GM18498 (cell line): ENCODE measurements around the gene PREB.

Experiments used
- ATAC-seq: cut with Tn5 transposase; IDR thresholded peaks from one replicate; pipeline ENCODE4 v1.9.1; 2021; ENCODE audit warnings: mild to moderate bottlenecking, moderate library complexity; ENCODE audit not compliant: unreplicated experiment

Gene PREB

DNA sequence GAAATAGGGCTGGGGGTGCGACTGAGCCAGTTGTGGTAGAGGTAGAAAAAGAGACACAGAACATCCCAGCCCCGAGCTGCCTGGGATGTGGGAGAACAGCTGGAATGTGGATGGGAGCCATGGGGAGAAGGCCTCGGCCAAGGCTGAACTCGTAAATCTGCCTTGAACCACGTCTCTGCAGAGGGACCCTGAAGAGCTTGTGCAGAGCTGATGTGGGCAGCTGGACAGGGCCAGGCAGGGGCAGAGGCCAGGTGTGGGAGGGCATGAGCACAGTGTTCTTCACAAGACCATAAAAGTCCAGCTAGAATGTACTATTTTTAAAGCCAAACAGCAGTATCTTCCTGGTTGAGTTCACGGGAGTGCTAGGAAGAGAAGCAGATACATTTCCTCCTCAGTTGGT lies 20.1 kb upstream of the PREB start:
- no peak for ATAC-seq

DNA sequence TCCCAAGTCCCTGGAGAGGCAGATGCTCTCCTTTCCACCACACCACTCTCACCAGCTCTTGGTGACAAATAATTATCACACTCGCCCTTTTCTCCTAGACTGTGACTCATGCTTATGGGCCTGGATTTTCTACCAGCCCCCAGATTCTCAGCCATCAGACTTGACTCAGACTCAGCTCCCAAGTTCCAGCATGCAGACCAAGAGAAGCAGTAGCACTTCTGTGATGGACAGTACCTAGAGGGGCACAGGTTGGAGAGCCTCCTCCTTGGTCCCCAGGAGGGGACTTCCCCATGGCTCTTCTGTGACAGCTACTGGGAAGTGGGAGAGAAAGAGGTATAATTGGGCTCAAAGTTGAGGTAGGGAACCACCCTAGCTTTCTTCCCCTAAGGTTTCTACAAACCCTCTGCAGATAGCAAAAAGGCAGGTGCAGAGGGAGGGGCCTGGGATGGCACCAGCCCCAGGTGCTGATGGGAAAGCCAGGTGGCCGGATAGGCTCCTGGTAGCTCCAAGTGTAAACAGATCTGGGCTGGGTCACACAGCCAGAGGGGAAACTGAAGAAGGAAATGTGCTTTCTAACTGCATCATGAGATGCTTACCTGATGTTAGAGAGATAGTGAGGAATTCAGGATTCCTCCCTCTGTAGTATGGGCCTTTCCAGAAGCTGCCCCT lies 18.5 kb upstream of the PREB start:
- no peak for ATAC-seq

DNA sequence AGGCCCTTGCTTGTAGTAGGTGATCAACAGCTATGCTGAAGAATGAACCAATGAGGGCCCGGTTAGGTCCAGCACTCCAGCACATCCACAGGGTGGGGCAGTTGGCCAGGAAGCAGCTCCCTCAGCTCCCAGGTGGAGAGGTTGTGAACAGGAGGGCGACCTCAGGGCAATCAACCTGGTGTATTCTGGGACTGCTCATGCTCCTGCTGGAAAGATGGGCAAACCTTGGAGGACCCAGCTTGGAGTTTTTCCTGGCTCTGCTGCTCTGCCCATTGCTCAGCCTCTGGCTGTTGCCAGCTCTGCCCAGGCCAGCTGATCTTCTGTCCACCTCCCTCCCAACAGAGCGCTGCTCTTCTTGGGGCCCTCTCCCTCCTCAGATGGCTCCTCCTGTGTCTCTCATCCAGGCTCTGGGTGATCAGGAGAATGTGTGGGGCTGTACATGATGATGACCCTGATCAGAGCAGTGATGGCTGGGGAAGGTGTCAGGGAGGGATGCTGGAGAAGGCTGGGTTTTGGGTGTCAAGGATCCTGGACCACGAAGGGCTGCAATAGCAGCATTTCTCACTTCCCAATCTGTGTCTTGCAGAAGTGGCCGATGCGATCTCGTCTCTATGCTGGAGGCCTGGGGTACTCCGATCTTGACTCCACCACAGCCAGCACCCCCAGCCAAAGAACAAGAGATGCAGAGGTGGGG lies 17.8 kb upstream of the PREB start:
- ATAC-seq: no peak

DNA sequence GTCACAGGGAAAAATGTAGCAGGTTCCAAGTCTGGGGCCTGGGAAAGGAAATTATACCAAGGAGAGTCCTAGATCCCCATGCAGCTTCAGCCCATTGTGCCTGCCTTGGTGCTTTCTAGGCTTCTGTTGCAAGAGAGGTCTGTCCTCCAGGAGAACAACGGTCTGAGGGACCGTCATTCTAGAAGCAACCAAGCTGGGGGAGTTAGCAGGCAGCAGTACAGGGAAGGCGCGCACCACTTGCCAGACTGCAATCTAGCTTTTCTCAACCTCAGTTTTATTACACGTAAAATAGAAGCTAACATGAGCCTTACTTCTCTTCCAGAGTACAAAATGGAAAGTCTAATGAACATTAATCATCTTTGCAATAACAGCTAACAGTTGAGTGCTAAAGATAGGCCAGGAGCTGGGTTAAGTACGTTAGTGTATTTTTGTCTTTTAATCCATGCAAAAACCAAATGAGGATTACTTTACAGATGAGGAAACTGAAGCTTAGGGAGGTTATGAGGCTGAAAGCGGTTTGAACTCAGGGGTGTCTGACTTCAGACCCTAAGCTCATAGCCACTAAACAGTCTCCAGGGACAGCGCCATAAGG lies 16.3 kb upstream of the PREB start:
- no peak for ATAC-seq

DNA sequence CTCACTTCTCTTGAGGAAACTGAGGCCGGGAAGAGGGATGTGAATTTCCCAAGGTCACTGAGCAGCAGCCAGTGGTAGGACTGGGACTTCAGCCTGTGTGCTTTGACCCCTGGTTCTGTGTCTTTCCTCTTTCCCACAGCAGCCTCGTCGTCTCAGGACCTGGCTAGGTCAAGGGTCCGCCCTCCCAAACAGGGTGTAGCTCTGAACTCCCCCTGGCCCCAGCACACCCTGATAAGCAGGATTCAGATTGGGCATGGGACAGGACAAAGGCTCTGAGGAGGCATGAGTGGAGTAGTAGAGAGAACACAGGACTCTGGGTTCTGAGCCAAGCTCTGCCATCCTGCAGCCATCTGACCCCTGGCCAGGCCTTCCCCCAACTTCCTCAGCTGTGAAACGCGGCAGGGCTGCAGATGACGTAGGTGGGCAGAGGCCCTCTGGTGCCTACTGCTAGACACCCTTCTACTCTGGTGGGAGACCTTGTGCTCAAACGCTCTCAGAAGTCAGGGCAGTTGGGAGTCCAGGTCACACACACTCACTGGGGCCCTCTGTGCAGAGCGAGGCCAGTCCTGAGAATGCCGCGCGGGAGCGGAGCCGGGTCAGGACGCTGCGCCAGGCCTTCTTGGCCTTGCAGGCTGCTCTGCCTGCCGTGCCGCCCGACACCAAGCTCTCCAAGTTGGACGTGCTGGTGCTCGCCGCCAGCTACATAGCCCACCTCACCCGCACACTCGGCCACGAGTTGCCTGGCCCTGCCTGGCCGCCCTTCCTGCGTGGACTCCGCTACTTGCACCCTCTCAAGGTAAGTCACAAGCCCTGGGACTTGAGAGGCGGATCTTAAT lies 15.4 kb upstream of the PREB start:
- no peak for ATAC-seq

DNA sequence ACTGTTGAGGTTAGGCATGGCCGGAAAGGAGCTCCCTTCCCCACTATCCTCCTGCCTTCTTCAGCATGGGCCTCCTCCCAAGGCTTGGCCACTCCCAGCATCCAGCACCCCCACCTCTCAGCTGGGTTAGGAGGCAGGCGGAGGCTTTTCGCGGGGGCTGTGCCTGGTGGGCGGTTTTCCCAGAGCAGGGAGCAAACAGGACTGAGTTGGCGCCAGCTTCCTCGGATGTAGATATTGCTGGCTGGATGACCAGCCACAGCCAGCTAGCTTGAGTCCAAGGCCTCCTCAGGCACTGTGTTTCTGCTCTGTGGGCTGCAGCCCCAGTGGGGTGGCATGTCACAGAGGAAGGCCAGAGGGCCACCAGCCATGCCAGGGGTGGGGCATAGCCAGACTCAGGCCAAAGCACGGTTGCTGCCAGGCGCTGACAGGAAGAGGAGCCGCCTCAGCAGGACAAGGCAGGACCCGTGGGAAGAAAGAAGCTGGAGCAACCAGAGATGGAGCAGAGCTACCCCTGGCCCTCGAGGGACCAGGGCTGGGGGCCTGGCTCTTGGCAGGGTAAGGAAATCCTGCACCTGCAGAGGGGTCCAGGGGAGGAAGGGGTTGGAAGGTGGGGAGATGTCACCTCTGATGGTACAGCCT lies 14.5 kb upstream of the PREB start, which contains the start of gene TCF23:
TCF23 (plus strand) TSS at position 204 of the 639 bp plus-strand sequence; CDS start at position 334, 130 bp downstream.
- no peak for ATAC-seq

DNA sequence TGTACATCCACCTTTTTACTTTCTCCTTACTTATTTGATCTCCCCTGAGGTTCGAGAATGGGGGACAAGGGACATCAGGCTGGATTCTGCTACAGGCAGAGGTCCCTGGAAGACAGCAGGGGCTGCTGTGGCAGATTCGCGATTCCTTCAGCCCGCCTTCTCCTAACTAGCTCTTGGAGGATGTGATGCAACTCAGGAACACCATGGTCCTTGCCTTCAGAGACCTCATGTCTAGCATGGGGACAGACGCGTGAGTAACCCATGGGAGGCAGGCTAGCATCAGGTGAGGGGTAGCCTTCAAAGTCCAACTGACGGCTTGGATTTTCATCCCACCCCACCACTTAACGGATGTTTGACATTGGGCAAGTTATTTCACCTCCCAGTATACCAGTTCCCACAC lies 13.5 kb upstream of the PREB start:
- ATAC-seq: no peak

DNA sequence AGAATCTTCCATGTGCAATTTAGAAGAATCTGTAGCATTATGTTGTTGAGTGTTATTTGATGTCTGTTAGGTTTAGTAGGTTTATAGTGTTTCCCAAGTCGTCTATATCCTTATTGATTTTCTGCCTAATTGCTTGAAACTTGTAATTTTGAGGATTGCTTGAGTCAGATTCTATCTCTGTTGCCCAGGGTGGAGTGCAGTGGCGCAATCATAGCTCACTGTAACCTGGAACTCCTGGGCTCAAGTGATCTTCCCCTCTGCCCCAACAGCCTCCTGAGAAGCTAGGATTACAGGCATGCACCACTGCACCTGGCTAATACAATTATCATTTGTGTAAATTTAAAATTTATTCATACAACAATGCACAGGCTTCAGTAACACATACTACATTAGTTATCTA lies 11.2 kb upstream of the PREB start:
- no peak for ATAC-seq

DNA sequence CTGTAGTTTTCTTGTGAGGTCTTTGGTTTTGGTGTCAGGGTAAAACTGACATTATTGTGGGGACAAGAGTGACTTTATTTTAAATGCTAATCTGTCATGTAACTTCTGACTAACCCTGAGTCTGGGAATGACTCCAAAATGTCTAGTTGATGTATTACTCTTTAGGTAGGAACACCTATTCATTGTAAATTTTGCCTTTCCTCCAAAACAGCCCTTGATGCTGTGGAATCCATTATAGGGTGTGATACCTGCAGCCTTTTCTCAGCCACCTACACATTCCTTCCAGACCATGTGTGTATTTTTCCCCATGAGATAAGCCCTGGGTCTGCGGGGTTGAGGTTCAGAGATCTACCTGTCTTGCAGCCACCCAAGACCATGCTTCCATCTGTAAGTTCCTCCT lies 8.8 kb upstream of the PREB start:
- no peak for ATAC-seq

DNA sequence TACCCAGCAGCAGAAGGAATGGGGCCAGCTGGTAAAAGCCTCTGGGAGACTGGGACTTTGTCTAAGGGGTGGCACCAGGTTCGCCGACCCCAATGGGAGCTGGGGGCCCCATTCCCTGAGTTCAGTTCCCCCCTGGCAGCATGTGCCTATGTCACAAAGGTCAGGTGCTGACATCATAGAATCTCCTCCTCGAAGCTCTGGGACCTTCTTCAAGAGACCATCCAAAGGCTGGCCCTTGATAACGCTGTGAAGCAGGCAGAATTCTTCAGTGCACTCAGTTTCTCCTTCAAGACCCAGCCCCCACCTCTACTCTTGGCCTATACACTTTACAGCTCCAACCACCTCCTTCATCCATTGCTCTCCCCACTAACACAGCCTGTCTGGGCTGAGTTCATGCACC lies 4.9 kb upstream of the PREB start, which contains the start of gene PRR30:
PRR30 (minus strand) TSS at position 101 of the 400 bp plus-strand sequence. CDS start 1,081 bp downstream, outside the sequence.
- no peak for ATAC-seq

DNA sequence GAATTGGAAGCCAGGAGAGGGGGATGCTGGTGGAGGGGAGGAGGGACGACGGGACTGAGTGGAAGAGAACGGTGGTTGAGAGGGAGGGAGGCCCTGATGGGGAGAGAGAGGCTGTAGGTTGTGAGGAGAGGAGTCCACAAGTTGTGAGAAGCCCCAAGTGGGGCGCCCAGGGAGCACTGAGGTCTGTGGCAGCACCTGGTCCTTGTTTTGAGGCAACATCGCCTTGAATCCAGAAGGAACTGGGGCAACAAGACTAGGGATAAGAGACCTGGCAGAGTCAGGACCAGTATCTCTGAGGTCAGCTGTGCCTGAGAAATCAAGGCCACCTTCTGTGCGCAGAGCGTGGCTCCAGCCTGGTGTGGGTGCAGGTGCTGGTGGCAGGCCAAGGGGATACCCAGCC lies 3.7 kb upstream of the PREB start:
- ATAC-seq: no peak

DNA sequence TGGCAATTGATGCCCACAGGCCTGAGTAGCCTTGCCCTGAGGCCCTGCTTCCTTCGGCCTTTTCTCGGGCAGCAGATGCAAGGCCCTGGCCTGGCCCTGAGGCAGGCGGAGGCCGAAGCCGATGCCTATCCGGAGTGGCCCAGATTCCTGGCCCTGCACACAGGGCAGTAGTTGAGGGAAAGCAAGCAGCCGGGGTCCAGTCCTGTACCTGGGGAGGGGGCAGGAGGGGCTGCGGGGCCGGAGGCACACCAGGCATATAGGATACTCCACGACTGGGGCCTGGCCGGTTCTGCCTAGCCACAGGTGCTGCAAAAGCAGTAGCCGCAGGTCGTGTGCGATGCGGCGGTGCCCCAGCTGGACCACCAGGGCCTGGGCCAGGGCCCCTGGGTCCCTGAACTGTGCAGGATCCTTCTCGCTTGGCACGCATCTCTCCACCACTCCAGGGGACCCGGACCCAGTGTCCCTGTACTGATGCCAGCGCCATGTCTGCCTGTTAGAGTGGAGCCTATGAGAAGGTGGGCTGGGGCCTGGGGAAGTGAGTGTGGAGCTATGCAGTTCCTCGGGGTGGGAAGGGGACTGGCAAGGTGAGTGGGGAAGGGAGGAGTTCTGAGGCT lies 3.0 kb upstream of the PREB start:
- ATAC-seq: no peak

DNA sequence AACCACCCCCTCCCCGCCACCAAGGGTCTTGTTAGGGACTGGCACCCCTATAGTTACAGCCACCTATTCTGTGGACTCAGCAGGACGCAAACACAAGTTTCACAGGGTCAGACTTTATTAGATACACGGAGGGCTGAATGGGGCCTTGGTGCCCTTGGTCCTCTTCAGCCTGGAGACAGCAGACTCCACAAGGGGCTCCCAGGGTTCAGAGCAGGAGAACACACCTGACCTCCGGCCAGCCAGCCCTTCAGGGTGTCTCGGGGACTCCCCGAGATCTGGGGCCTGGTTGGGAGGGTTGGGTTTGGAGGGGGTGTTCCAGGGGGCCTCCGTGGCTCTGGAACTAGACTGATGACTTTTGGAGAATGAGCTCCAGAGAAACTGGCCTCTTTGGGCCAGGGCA lies 2.3 kb upstream of the PREB start:
- no peak for ATAC-seq

DNA sequence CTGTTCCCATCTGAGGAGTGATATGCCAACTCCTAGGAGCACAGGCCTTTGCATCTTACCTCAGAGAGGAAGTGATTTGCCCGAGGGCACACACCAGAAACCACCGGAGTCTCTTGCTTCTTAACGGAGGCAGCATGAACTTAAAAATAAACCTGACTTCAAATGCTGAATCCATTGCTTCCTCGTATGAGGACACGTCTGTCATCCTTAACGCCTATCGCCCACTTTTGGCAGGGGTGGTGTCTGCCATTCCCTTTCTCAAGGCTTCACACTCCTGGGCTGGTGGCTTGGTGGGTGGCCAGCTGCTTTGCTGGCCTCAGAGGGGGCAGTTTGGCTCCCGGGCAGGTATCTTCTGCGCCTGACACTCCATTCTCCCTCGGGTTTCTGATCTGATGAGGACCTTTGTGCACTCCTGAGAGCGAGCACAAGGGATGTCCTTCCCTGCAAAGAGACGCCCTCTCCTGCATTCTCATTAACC lies 1.1 kb upstream of the PREB start:
- no peak for ATAC-seq

DNA sequence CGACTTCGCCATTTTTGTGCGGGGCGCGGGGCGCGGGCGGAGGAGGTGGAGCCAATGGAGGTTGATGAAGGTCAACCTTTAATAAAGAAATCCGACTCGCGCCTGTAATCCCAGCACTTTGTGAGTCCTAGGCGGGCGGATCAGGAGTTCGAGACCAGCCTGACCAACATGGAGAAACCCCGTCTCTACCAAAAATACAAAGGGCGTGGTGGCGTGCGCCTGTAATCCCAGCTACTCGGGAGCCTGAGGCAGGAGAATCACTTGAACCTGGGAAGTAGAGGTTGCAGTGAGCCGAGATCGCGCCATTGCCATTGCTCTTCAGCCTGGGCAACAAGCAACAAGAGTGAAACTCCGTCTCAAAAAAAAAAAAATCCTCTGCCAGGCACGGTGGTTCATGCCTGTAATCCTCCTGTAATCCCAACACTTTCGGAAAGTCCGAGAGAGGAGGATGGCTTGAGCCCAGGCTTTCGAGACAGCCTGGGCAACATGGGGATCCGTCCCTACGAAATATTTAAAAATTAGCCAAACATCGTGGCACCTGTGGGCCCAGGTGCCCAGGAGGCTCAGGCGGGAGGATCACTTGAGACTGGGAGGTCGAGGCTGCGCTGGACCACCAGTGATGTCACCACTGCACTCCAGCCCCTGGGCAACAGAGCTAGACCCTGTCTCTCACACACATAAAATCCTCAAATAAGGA lies 493 bp upstream of the PREB start:
- ATAC-seq: no peak

DNA sequence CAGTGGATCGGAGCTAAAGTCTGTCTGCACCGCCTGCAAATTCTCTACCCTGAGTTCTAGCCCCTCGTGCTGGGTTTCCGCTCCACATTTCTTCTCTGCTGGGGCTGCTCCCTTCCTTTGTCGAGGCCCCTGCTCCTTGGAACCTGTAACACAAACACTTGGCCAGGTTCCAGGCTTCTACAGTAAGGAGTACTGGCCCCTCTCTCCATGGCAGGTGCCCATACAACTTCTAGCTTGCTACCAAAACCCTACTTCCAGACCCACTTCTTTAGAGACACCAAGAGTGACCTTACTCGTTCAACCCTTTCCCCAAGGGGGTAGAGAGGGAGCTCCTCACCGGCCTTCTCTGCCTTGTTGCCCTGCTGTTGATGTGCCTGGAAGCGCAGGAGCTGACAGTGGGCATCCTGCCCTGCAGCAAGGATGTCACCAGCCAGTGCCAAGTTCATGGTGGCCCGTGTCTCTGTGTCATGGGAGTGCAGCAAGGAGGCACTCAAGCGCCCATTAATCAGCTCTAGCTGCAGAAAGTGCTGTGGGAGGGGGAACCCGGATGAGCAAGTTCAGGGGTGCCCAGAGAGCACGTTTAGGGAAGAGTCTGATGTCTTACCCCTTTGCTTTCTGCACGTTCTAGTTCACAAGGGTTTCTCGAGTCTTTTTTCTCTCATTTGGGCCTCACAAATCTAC lies 1.1 kb downstream of the PREB start:
- no peak for ATAC-seq

DNA sequence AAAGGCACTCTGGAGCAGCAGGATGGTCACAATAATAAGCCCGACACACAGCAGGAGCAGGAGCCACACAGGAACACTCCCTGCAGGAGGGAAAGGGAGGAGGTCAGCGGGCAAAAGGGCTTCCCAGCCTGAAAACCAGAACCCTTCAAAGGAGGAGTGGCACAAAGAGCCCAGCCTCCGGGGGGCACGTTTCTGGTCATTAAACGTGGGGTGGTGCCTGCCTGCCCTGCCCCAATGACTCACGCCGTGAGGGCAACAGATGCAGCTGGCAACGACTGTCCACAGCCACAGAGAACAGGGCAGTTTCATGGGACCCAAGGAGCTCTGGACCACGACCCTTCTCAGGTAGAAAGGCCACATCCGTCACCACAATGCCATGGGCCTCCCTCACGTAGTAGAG lies 3.0 kb downstream of the PREB start:
- ATAC-seq: no peak

DNA sequence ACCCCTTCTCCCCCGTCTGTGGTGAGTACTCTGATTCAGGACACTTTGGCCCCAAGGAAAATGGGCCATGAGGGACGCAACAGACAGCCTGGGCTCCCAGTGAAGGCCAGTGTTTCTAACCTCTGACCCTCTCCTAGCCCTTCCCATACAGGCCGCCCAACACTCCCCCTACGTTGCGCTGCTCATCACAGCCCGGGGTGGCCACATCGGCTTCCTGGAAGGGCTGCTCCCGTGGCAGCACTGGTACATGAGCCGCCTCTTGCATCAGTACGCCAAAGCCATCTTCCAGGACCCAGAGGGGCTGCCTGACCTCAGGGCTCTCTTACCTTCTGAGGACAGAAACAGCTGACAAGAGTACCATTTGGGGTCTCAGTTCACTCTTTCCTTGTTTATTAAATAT lies 4.0 kb downstream of the PREB start:
- ATAC-seq: no peak
